GM19025 (cell line): ENCODE results near the gene SYTL5.

Experiments
- ATAC-seq: cut with Tn5 transposase; IDR thresholded peaks from one replicate; pipeline ENCODE4 v1.9.1; 2021; ENCODE audit warnings: mild to moderate bottlenecking, low read depth, moderate library complexity; ENCODE audit not compliant: unreplicated experiment

Gene SYTL5

DNA sequence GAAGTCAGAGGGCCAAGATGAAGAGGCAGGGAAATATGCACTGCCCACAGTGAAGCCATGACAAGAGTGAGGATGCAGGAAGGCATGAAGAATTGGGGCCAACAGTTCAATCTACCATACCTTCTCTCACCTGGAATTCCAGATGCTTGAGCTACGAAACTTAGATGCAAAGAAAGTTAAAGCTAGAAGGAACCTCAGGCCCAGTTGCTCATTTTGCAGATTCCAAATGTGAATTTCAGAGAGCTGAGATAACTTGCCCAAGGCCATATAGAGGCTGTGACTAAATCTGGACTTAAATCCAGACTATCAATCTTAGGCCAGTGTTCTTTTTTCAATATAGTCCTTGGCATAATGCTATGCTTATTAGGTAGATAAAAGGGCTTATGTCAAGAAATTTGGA, 121.6 kb downstream of the SYTL5 start:
- ATAC-seq: no peak

GRCh38 chrX:38129366-38129765, 123.0 kb downstream of the SYTL5 start:
- no peak for ATAC-seq

DNA sequence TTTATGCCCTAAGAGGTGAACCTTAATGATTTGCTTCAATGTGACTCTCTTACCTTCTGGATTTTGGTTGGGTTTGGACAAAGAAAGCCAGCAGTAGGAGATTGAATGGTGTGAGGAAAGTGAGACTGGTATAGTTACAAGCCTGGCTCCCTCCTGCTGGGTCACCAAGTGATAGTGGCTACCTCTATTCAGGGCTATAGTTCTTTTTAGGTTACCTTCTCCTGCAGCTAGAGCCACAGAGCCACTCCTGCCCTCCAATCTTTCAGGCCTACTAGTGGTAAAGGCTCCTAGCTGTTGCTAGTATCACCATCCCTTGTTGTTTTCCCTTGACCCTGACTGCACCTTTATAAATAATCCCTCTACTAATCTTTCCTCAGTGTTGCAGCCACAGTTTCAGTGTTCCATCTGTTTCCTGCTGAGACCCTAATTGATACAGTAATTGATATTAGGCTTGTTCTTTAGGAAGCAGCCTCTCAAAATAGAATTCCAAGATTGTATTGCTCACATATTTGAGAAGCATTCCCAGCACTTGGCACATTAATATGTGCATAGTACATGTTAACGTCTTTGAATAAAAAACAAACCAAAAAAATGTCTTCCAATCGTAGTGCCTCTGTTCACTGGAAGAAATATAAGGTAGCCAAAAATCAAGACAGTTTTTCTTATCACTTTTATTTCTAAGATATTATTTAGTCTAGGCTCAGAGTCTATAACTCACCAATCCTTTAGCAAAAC, 132.0 kb downstream of the SYTL5 start:
- no peak for ATAC-seq

- no peak for ATAC-seq
Observed at GRCh38 chrX:38138900-38139299, 132.5 kb downstream of the SYTL5 start.

DNA sequence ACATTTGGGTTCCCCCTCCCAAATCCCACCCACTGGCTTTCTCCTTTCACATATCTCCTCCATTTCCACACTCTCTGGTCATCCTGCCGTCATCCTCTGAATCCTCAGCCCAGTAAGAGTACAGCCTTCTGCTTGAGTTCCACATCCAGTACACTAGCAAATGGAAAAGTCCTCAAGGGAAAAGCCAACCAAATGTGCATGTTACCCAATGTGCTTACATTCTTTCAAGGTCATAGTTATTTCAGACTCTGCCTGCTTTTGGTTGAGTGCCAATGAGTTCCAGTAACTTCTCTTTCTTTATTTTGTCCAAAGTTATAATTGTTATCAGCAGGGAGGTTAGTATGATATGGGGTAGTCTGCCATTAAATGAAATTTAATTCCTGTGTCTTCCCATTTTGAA, 136.3 kb downstream of the SYTL5 start:
- ATAC-seq: no peak

- no peak for ATAC-seq
Observed at GRCh38 chrX:38149016-38149415, 142.7 kb downstream of the SYTL5 start.

- ATAC-seq: no peak
Observed at GRCh38 chrX:38150993-38151392, 144.6 kb downstream of the SYTL5 start.

GRCh38 chrX:38151441-38151840, 145.1 kb downstream of the SYTL5 start:
- no peak for ATAC-seq

GRCh38 chrX:38154340-38154739, 148.0 kb downstream of the SYTL5 start:
- no peak for ATAC-seq

GRCh38 chrX:38154818-38155217, 148.5 kb downstream of the SYTL5 start:
- no peak for ATAC-seq

GRCh38 chrX:38156838-38157237, 150.5 kb downstream of the SYTL5 start:
- ATAC-seq: no peak

- ATAC-seq: no peak
Observed at GRCh38 chrX:38163193-38163592, 156.8 kb downstream of the SYTL5 start.

GRCh38 chrX:38165023-38165422, 158.7 kb downstream of the SYTL5 start:
- no peak for ATAC-seq

DNA sequence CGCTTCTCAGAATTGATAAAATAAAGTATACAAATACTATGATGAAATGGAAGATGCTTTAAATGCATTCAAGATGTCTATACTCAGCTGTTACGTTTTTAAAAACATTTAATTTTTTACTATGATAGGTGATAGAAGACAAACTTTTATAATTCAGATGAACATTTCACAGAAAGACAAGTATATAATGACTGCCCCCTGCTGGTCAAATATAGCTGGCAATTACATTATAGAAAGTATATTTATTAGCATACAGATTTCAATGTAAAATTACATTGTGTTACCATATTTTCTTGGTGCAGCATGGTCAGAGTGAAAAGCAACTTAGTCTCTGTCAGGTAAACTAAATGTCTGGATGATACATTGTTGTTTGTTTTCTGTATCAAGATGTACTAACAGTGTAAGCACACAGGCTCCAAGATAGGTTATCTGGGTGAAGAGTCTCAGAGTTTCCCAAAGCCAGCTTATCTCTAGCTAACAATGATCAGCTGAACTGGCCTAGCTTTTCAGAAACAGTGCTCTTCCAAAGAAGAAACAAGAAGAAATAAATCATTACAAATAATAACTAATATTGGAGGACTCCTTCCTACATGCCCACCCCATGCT, 160.2 kb downstream of the SYTL5 start:
- ATAC-seq: no peak

- no peak for ATAC-seq
Observed at GRCh38 chrX:38170556-38170955, 164.2 kb downstream of the SYTL5 start.

GRCh38 chrX:38172596-38172995, 166.2 kb downstream of the SYTL5 start:
- ATAC-seq: no peak

- no peak for ATAC-seq
Observed at GRCh38 chrX:38175139-38175538, 168.8 kb downstream of the SYTL5 start.

DNA sequence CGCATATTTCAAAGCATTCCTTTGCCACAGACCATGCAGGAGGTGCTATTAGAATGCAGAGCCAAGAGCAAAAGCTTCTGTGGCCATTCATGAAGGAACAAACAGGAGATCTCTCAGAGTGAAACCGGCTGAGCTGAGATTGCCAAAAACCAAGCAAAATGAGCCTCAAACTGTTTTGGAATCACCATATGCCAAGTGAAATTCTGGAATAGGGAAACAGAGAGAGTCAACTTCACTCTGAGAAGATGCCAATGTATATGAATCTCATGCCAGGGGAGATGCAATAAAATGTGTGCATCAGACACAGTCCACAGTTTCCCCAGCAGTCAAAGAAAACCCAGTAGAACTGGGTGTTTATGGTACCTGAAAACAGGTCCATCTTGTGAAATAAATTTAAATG, 172.0 kb downstream of the SYTL5 start:
- no peak for ATAC-seq
